Nephron (organoid): ENCODE data around the gene PPP2R2C.

ENCODE experiments used
- H3K27ac Mint-ChIP-seq, 3 experiments: 2 replicates each; pipeline ENCODE4 v1.8.0; 2020; ENCODE audit warnings: mixed read lengths in 3 of 3, mild to moderate bottlenecking in 2 of 3, moderate library complexity in 1 of 3
- H3K27me3 Mint-ChIP-seq: 2 replicates; pipeline ENCODE4 v1.8.0; 2021; ENCODE audit warnings: low read depth, mild to moderate bottlenecking, moderate library complexity, mixed read lengths
- H3K36me3 Mint-ChIP-seq: 2 replicates; pipeline ENCODE4 v1.8.0; 2020; ENCODE audit warnings: low read depth, mixed read lengths
- H3K4me1 Mint-ChIP-seq: 2 replicates; pipeline ENCODE4 v1.8.0; 2020; ENCODE audit warnings: mixed read lengths
- H3K4me3 Mint-ChIP-seq, 3 experiments: 2 replicates each; pipeline ENCODE4 v1.8.0; 2020; ENCODE audit warnings: mild to moderate bottlenecking in 3 of 3, mixed read lengths in 3 of 3, moderate library complexity in 2 of 3
- H3K9me3 Mint-ChIP-seq: 2 replicates; pipeline ENCODE4 v1.8.0; 2020; ENCODE audit warnings: mixed read lengths
- CTCF ChIP-seq, 3 experiments: fragments of 200-600 bp; sonication (generic); IDR thresholded peaks; one replicate each; pipeline ENCODE4 v1.5.0; 2021; ENCODE audit warnings: antibody characterized with exemption in 3 of 3; ENCODE audit not compliant: unreplicated experiment in 3 of 3

Gene PPP2R2C

GRCh38 chr4:6420036-6420435 is 52.4 kb downstream of the PPP2R2C start:
- Mint-ChIP-seq H3K4me1 (peaks cover 17% of the 10 kb centered on the region), H3K27ac (peak overlapping the region in 2 of 3 experiments; percentile 31 to 44), H3K9me3 (peaks cover 5% of the 10 kb centered on the region), H3K27me3 (peaks cover 3% of the 10 kb centered on the region), H3K36me3 (no peaks in the 10 kb centered on the region), H3K4me3 (no peak overlapping the region)
- TF ChIP-seq CTCF (IDR thresholded peaks at IDR 0.05; ENCODE audit: unreplicated experiment in 3 of 3) = no peak

- H3K27me3 Mint-ChIP-seq = no peaks in the 10 kb centered on the region
- no peak overlapping the region for H3K4me3 Mint-ChIP-seq
- H3K36me3 Mint-ChIP-seq = no peaks in the 10 kb centered on the region
- TF ChIP-seq CTCF (IDR thresholded peaks at IDR 0.05; ENCODE audit: unreplicated experiment in 3 of 3) = no peak
- H3K9me3 Mint-ChIP-seq = peaks cover 5% of the 10 kb centered on the region
- H3K4me1 Mint-ChIP-seq = peaks cover 19% of the 10 kb centered on the region
- peak overlapping the region in 2 of 3 experiments; percentile 31 to 44 for H3K27ac Mint-ChIP-seq
Observed at GRCh38 chr4:6419452-6420028, 52.9 kb downstream of the PPP2R2C start.

- no peak overlapping the region for H3K27ac Mint-ChIP-seq
- peaks cover 19% of the 10 kb centered on the region for H3K4me1 Mint-ChIP-seq
- peaks cover 5% of the 10 kb centered on the region for H3K9me3 Mint-ChIP-seq
- no peaks in the 10 kb centered on the region for H3K36me3 Mint-ChIP-seq
- TF ChIP-seq CTCF (IDR thresholded peaks at IDR 0.05; ENCODE audit: unreplicated experiment in 3 of 3) = no peak
- no peaks in the 10 kb centered on the region for H3K27me3 Mint-ChIP-seq
- H3K4me3 Mint-ChIP-seq = no peak overlapping the region
Observed at GRCh38 chr4:6418193-6418755, 54.1 kb downstream of the PPP2R2C start.

GRCh38 chr4:6417516-6418050 is 54.8 kb downstream of the PPP2R2C start:
- peaks cover 19% of the 10 kb centered on the region for H3K4me1 Mint-ChIP-seq
- H3K27me3 Mint-ChIP-seq = no peaks in the 10 kb centered on the region
- H3K9me3 Mint-ChIP-seq = peaks cover 5% of the 10 kb centered on the region
- H3K4me3 Mint-ChIP-seq = no peak overlapping the region
- no peak for TF ChIP-seq CTCF (IDR thresholded peaks at IDR 0.05; ENCODE audit: unreplicated experiment in 3 of 3)
- H3K36me3 Mint-ChIP-seq = no peaks in the 10 kb centered on the region
- H3K27ac Mint-ChIP-seq = no peak overlapping the region

- H3K4me1 Mint-ChIP-seq = peaks cover 19% of the 10 kb centered on the region
- TF ChIP-seq CTCF (IDR thresholded peaks at IDR 0.05; ENCODE audit: unreplicated experiment in 3 of 3) = no peak
- H3K9me3 Mint-ChIP-seq = peaks cover 5% of the 10 kb centered on the region
- H3K27ac Mint-ChIP-seq = no peak overlapping the region
- H3K36me3 Mint-ChIP-seq = no peaks in the 10 kb centered on the region
- H3K27me3 Mint-ChIP-seq = peaks cover 2% of the 10 kb centered on the region
- H3K4me3 Mint-ChIP-seq = no peak overlapping the region
Observed at GRCh38 chr4:6416518-6417286, 55.7 kb downstream of the PPP2R2C start.
